Thymus (tissue), 11 donors: ENCODE results near the gene BPI. TPM values are rescaled to one million over a fixed set of nuclear protein-coding genes. Genes with fewer than 3 reads are reported as not detected.
A peak's percentile ranks its signal among the peaks of the same experiment; 100 is the strongest.

Experiments
- DNase-seq, 9 donors: peaks; one replicate each; pipeline ENCODE4 v3.0.0-alpha.2; 2013; ENCODE audit warnings: low spot score in 9 of 9, low read depth in 6 of 9, missing footprints in 1 of 9
- H3K27ac ChIP-seq, 2 donors: one replicate each; pipeline ENCODE4 v1.5.1; 2013; ENCODE audit warnings: control low read depth in 1 of 2, low read depth in 1 of 2, low read length in 1 of 2, mild to moderate bottlenecking in 1 of 2, moderate library complexity in 1 of 2
- H3K27me3 ChIP-seq, 2 donors: one replicate each; pipeline ENCODE4 v1.5.1; 2013; ENCODE audit warnings: low read length in 1 of 2; ENCODE audit not compliant: control insufficient read depth in 2 of 2, insufficient read depth in 1 of 2
- H3K36me3 ChIP-seq, 2 donors: one replicate each; pipeline ENCODE4 v1.5.1; 2013; ENCODE audit warnings: low read length in 1 of 2, mild to moderate bottlenecking in 1 of 2, moderate library complexity in 1 of 2; ENCODE audit not compliant: control insufficient read depth in 2 of 2, insufficient read depth in 2 of 2
- H3K4me1 ChIP-seq, 2 donors: one replicate each; pipeline ENCODE4 v1.5.1; 2013; ENCODE audit warnings: low read length in 2 of 2; ENCODE audit not compliant: control insufficient read depth in 2 of 2, insufficient read depth in 2 of 2
- H3K4me3 ChIP-seq, 2 donors: one replicate each; pipeline ENCODE4 v1.5.1; 2013; ENCODE audit warnings: low read length in 2 of 2, control low read depth in 1 of 2, mild to moderate bottlenecking in 1 of 2
- H3K9me3 ChIP-seq, 2 donors: one replicate each; pipeline ENCODE4 v1.5.1; 2013; ENCODE audit warnings: low read length in 1 of 2, mild to moderate bottlenecking in 1 of 2; ENCODE audit not compliant: control insufficient read depth in 2 of 2, insufficient read depth in 1 of 2
- WGBS: extraction: QIAGEN DNeasy Blood & Tissue Kit; methylation state at CpG from one replicate; pipeline ENCODE4 v1.1.7; 2013; 5-methylcytosine and 5-hydroxymethylcytosine counted together
- polyA plus RNA-seq: library from polyadenylated mRNA; stranded (reverse); fragments of 200-250 nt; gene quantifications from one replicate; pipeline ENCODE4 v1.2.3, GENCODE V29; 2013
- total RNA-seq: library from RNA; stranded (reverse); fragments of 120-200 nt; gene quantifications from one replicate; pipeline ENCODE4 v1.2.4, GENCODE V29; 2013
- donor health status: healthy.

Gene BPI
- total and polyA plus RNA-seq, 2 donors: 0.57 to 2.1 TPM

GRCh38 chr20:38261054-38261390, 42.9 kb upstream of the BPI start:
- H3K27me3 ChIP-seq: peaks cover 16 to 38% of the 10 kb centered on the region in 2 donors
- no peak overlapping the region for H3K27ac ChIP-seq
- 64% methylated on average over 8 of the region's 8 CpGs for WGBS
- H3K36me3 ChIP-seq: no peaks in the 10 kb centered on the region
- no peak overlapping the region for H3K4me3 ChIP-seq
- H3K9me3 ChIP-seq: no peaks in the 10 kb centered on the region
- no peak for DNase-seq
- H3K4me1 ChIP-seq: no peaks in the 10 kb centered on the region

GRCh38 chr20:38262931-38263330, 41.0 kb upstream of the BPI start:
- Histone ChIP-seq H3K36me3 (no peaks in the 10 kb centered on the region), H3K4me3 (no peak overlapping the region), H3K27me3 (peaks cover 16 to 37% of the 10 kb centered on the region in 2 donors), H3K27ac (no peak overlapping the region), H3K9me3 (no peaks in the 10 kb centered on the region), H3K4me1 (no peaks in the 10 kb centered on the region)
- no peak for DNase-seq
- 95% methylated on average over 6 of the region's 6 CpGs for WGBS

GRCh38 chr20:38266426-38266825, 37.5 kb upstream of the BPI start:
- no peaks in the 10 kb centered on the region for H3K36me3 ChIP-seq
- no peaks in the 10 kb centered on the region for H3K9me3 ChIP-seq
- H3K4me1 ChIP-seq: peaks cover 0 to 3% of the 10 kb centered on the region in 2 donors
- no peak overlapping the region for H3K27ac ChIP-seq
- no peak overlapping the region for H3K4me3 ChIP-seq
- WGBS: 93% methylated on average over 2 of the region's 2 CpGs
- DNase-seq: no peak
- peaks cover 0 to 8% of the 10 kb centered on the region in 2 donors for H3K27me3 ChIP-seq

GRCh38 chr20:38267296-38267695, 36.7 kb upstream of the BPI start:
- H3K27me3 ChIP-seq: peaks cover 0 to 3% of the 10 kb centered on the region in 2 donors
- no peak for DNase-seq
- 87% methylated on average over 2 of the region's 2 CpGs for WGBS
- H3K9me3 ChIP-seq: no peaks in the 10 kb centered on the region
- no peak overlapping the region for H3K27ac ChIP-seq
- no peak overlapping the region for H3K4me3 ChIP-seq
- H3K36me3 ChIP-seq: no peaks in the 10 kb centered on the region
- peaks cover 0 to 3% of the 10 kb centered on the region in 2 donors for H3K4me1 ChIP-seq

GRCh38 chr20:38267901-38268514, 35.9 kb upstream of the BPI start:
- H3K27ac ChIP-seq: no peak overlapping the region
- no peaks in the 10 kb centered on the region for H3K27me3 ChIP-seq
- WGBS: 85% methylated on average over 5 of the region's 5 CpGs
- H3K4me3 ChIP-seq: no peak overlapping the region
- no peaks in the 10 kb centered on the region for H3K9me3 ChIP-seq
- no peaks in the 10 kb centered on the region for H3K36me3 ChIP-seq
- H3K4me1 ChIP-seq: peaks cover 0 to 3% of the 10 kb centered on the region in 2 donors
- no peak for DNase-seq

- WGBS: 93% methylated on average over 3 of the region's 3 CpGs
These were observed 34.9 kb upstream of the BPI start for GRCh38 chr20:38269040-38269439.

GRCh38 chr20:38269715-38270114, 34.2 kb upstream of the BPI start:
- Histone ChIP-seq H3K9me3 (no peaks in the 10 kb centered on the region), H3K4me1 (peaks cover 0 to 3% of the 10 kb centered on the region in 2 donors), H3K36me3 (no peaks in the 10 kb centered on the region), H3K4me3 (no peak overlapping the region), H3K27me3 (no peaks in the 10 kb centered on the region), H3K27ac (no peak overlapping the region)
- DNase-seq: no peak
- WGBS: 93% methylated on average over 6 of the region's 6 CpGs

More at GRCh38 chr20:38269040-38269439, 34.9 kb upstream of the BPI start:
- H3K4me1 ChIP-seq: peaks cover 0 to 3% of the 10 kb centered on the region in 2 donors
- DNase-seq: no peak
- no peaks in the 10 kb centered on the region for H3K9me3 ChIP-seq
- no peaks in the 10 kb centered on the region for H3K27me3 ChIP-seq
- H3K36me3 ChIP-seq: no peaks in the 10 kb centered on the region
- no peak overlapping the region for H3K27ac ChIP-seq
- no peak overlapping the region for H3K4me3 ChIP-seq

GRCh38 chr20:38270869-38271605, 32.9 kb upstream of the BPI start:
- Histone ChIP-seq H3K27me3 (no peaks in the 10 kb centered on the region), H3K9me3 (no peaks in the 10 kb centered on the region), H3K4me3 (no peak overlapping the region), H3K4me1 (peaks cover 0 to 3% of the 10 kb centered on the region in 2 donors), H3K36me3 (no peaks in the 10 kb centered on the region), H3K27ac (no peak overlapping the region)
- WGBS: 87% methylated on average over 10 of the region's 10 CpGs
- DNase-seq: peak in 7 of 9 donors; percentile 2 to 32 (median 13)

GRCh38 chr20:38271608-38272120, 32.3 kb upstream of the BPI start:
- Histone ChIP-seq H3K36me3 (no peaks in the 10 kb centered on the region), H3K4me3 (no peak overlapping the region), H3K9me3 (no peaks in the 10 kb centered on the region), H3K27ac (no peak overlapping the region), H3K27me3 (no peaks in the 10 kb centered on the region), H3K4me1 (peaks cover 0 to 3% of the 10 kb centered on the region in 2 donors)
- 98% methylated on average over 2 of the region's 2 CpGs for WGBS
- no peak for DNase-seq
